Liver (tissue), 9 donors: ENCODE results near the gene MED16. TPM values are rescaled to one million over a fixed set of nuclear protein-coding genes. Genes with fewer than 3 reads are reported as not detected.

Experiments
- DNase-seq: peaks from one replicate; pipeline ENCODE4 v3.0.0-alpha.2; 2017; ENCODE audit warnings: low spot score
- H3K27ac ChIP-seq, 2 donors: one replicate each; pipeline ENCODE4 v1.7.0; 2013; ENCODE audit warnings: inconsistent platforms in 2 of 2, low read length in 2 of 2, control low read depth in 1 of 2, low read depth in 1 of 2, mild to moderate bottlenecking in 1 of 2
- H3K27me3 ChIP-seq, 4 donors: one replicate each; pipeline versions ENCODE4 v1.6.1 to v1.7.0; 2013; ENCODE audit warnings: low read length in 3 of 4, inconsistent platforms in 1 of 4, mild to moderate bottlenecking in 1 of 4, moderate library complexity in 1 of 4; ENCODE audit not compliant: control insufficient read depth in 4 of 4, insufficient read depth in 4 of 4
- H3K36me3 ChIP-seq, 4 donors: one replicate each; pipeline versions ENCODE4 v1.6.1 to v1.7.0; 2013; ENCODE audit warnings: low read length in 3 of 4, mild to moderate bottlenecking in 3 of 4, low read depth in 1 of 4, moderate library complexity in 1 of 4; ENCODE audit not compliant: control insufficient read depth in 4 of 4, insufficient read depth in 3 of 4
- H3K4me1 ChIP-seq, 4 donors: one replicate each; pipeline versions ENCODE4 v1.6.1 to v1.7.0; 2013; ENCODE audit warnings: low read length in 3 of 4, mild to moderate bottlenecking in 3 of 4, moderate library complexity in 1 of 4; ENCODE audit not compliant: control insufficient read depth in 4 of 4, insufficient read depth in 4 of 4
- H3K4me3 ChIP-seq, 3 donors: one replicate each; pipeline versions ENCODE4 v1.6.1 to v1.7.0; 2013; ENCODE audit warnings: low read length in 3 of 3, control low read depth in 1 of 3, low read depth in 1 of 3, mild to moderate bottlenecking in 1 of 3
- H3K9ac ChIP-seq, 2 donors: one replicate each; pipeline ENCODE4 v1.7.0; 2013; ENCODE audit warnings: low read length in 2 of 2, mild to moderate bottlenecking in 2 of 2, moderate library complexity in 2 of 2, control low read depth in 1 of 2, low read depth in 1 of 2
- H3K9me3 ChIP-seq, 4 donors: one replicate each; pipeline versions ENCODE4 v1.6.1 to v1.7.0; 2013; ENCODE audit warnings: low read length in 3 of 4; ENCODE audit not compliant: control insufficient read depth in 4 of 4
- EGR1 ChIP-seq, 2 donors: IDR thresholded peaks; 2 replicates each; pipeline ENCODE4 v1.6.1; 2016 to 2018; ENCODE audit warnings: antibody characterized with exemption in 2 of 2, low read depth in 2 of 2
- FOXA1 ChIP-seq: IDR thresholded peaks from 2 replicates; pipeline ENCODE4 v1.6.1; 2016; ENCODE audit warnings: antibody characterized with exemption
- FOXA2 ChIP-seq: IDR thresholded peaks from 2 replicates; pipeline ENCODE4 v1.6.1; 2016; ENCODE audit warnings: antibody characterized with exemption
- GABPA ChIP-seq, 2 donors: IDR thresholded peaks in 1 of 2; conservative IDR thresholded peaks in 1 of 2; 2 replicates each; pipeline ENCODE4 v1.6.1; 2016; ENCODE audit warnings: antibody characterized with exemption in 2 of 2, mild to moderate bottlenecking in 1 of 2, moderate library complexity in 1 of 2
- HNF4A ChIP-seq, 2 donors: conservative IDR thresholded peaks; 2 replicates each; pipeline ENCODE4 v1.6.1; 2016; ENCODE audit warnings: antibody characterized with exemption in 2 of 2, mild to moderate bottlenecking in 2 of 2
- HNF4G ChIP-seq: IDR thresholded peaks from 2 replicates; pipeline ENCODE4 v1.6.1; 2016; ENCODE audit warnings: antibody characterized with exemption
- JUND ChIP-seq, 2 donors: IDR thresholded peaks; 2 replicates each; pipeline ENCODE4 v1.6.1; 2016; ENCODE audit warnings: antibody characterized with exemption in 2 of 2
- NR2F2 ChIP-seq: IDR thresholded peaks from 2 replicates; pipeline ENCODE4 v1.6.1; 2016; ENCODE audit warnings: antibody characterized with exemption
- RAD21 ChIP-seq, 2 donors: IDR thresholded peaks; 2 replicates each; pipeline ENCODE4 v1.6.1; 2016; ENCODE audit warnings: antibody characterized with exemption in 2 of 2, mild to moderate bottlenecking in 2 of 2
- RXRA ChIP-seq, 2 donors: IDR thresholded peaks; 2 replicates each; pipeline ENCODE4 v1.6.1; 2017 to 2018; ENCODE audit warnings: antibody characterized with exemption in 2 of 2, mild to moderate bottlenecking in 1 of 2
- SP1 ChIP-seq: IDR thresholded peaks from 2 replicates; pipeline ENCODE4 v1.6.1; 2018; ENCODE audit warnings: antibody characterized with exemption, mild to moderate bottlenecking
- TAF1 ChIP-seq: conservative IDR thresholded peaks from 2 replicates; pipeline ENCODE4 v1.6.1; 2016; ENCODE audit warnings: antibody characterized with exemption, mild to moderate bottlenecking
- WGBS: extraction: QIAGEN DNeasy Blood & Tissue Kit; methylation state at CpG from one replicate; pipeline ENCODE4 v1.1.7; 2013; 5-methylcytosine and 5-hydroxymethylcytosine counted together
- polyA plus RNA-seq, 2 donors: library from polyadenylated mRNA; stranded (reverse) in 1 of 2; unstranded in 1 of 2; fragments of 200-250 nt in 1 of 2; fragments of >200 nt in 1 of 2; fragmentation: Nextera tagmentation in 1 of 2; extraction: Ambion mirVana in 1 of 2; gene quantifications; one replicate each; pipeline versions ENCODE4 v1.2.1 to v1.2.3, GENCODE V29; 2013 to 2015
- total RNA-seq, 2 donors: library from RNA; depleted of rRNA; stranded (reverse); fragments of >200 nt; gene quantifications; one replicate each; pipeline ENCODE4 v1.2.3, GENCODE V29; 2014
- TF ChIP-seq, protein P1 (sequence below): fragments of 150-350 bp; IDR thresholded peaks from 2 replicates; pipeline ENCODE4 v1.5.1; 2017; ENCODE audit warnings: improper control_type of control experiment, low read depth, low read length; ENCODE audit not compliant: missing input control
- TF ChIP-seq, protein P2 (sequence below): IDR thresholded peaks from 2 replicates; pipeline ENCODE4 v1.6.1; 2016; ENCODE audit warnings: antibody characterized with exemption
- TF ChIP-seq, protein P3 (sequence below): IDR thresholded peaks from 2 replicates; pipeline ENCODE4 v1.6.1; 2016; ENCODE audit warnings: antibody characterized with exemption
- TF ChIP-seq, protein P4 (sequence below): IDR thresholded peaks from 2 replicates; pipeline ENCODE4 v1.6.1; 2016; ENCODE audit warnings: antibody characterized with exemption, mild to moderate bottlenecking
- donor health status: healthy.
- donor health status: healthy.
- donor health status: healthy.
- donor health status: healthy.
- donor health status: healthy.

MED16 gene
- total and polyA plus RNA-seq, 4 donors = 30.6 to 50.5 (median 41.0) TPM

DNA sequence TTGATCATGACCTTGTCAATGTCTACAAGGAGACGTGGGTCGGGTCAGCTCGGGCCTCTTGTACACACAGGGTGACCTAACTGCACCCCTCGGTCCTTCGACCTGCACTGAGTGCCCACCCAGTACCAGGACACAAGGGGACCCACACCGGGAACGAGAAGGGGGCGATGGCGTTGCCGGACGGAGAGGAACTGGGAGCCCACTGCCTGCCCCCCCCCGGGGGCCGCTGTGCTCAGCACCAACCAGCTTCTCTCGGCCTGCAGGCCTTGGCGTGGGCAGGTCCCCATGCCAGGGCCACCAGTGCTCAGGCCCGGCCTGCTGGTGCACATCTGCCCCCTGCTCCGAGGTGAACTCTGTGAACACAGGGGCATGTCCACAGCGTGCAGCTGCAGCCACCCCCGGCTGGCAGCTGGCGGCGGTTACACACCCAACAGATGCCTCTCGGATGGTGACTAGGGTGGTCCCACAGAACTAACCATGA lies 19.4 kb downstream of the MED16 start:
- 97% methylated on average over 22 of the region's 22 CpGs for WGBS
- H3K9ac ChIP-seq = no peak overlapping the region
- H3K36me3 ChIP-seq = peaks cover 7 to 41% (median 11%) of the 10 kb centered on the region in 4 donors
- TF ChIP-seq RXRA (IDR thresholded peaks at IDR 0.05) = no peak
- no peaks in the 10 kb centered on the region for H3K9me3 ChIP-seq
- DNase-seq = no peak
- no peaks in the 10 kb centered on the region for H3K4me1 ChIP-seq
- H3K27me3 ChIP-seq = no peaks in the 10 kb centered on the region
- H3K27ac ChIP-seq = no peak overlapping the region
- no peak overlapping the region for H3K4me3 ChIP-seq

DNA sequence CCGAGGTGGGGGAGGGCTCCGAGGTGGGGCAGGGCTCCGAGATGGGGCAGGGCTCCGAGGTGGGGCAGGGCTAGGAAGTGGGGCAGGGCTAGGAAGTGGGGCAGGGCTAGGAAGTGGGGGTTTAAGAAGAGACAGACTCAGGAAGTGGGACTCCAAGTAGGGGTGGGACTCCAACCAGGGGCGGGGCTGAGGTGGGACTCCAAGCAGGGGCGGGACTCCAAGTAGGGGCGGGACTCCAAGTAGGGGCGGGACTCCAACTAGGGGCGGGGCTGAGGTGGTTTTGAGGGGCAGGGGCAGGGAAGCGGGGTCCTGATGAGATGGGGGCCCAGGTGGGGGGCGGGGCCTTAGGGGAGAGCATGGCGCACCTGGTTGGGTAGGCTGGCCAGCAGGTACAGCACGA lies 19.9 kb downstream of the MED16 start:
- WGBS = 88% methylated on average over 9 of the region's 13 CpGs
- H3K9me3 ChIP-seq = no peaks in the 10 kb centered on the region
- no peaks in the 10 kb centered on the region for H3K4me1 ChIP-seq
- H3K4me3 ChIP-seq = no peak overlapping the region
- peaks cover 7 to 46% (median 11%) of the 10 kb centered on the region in 4 donors for H3K36me3 ChIP-seq
- H3K27me3 ChIP-seq = no peaks in the 10 kb centered on the region
- no peak for DNase-seq
- no peak overlapping the region for H3K9ac ChIP-seq
- no peak for TF ChIP-seq EGR1 (IDR thresholded peaks at IDR 0.05; ENCODE audit: low read depth in 2 of 2)
- TF ChIP-seq HNF4A (conservative IDR thresholded peaks at IDR 0.05) = no peak
- TF ChIP-seq HNF4G = no peak
- TF ChIP-seq TAF1 = no peak
- TF ChIP-seq, protein P1, sequence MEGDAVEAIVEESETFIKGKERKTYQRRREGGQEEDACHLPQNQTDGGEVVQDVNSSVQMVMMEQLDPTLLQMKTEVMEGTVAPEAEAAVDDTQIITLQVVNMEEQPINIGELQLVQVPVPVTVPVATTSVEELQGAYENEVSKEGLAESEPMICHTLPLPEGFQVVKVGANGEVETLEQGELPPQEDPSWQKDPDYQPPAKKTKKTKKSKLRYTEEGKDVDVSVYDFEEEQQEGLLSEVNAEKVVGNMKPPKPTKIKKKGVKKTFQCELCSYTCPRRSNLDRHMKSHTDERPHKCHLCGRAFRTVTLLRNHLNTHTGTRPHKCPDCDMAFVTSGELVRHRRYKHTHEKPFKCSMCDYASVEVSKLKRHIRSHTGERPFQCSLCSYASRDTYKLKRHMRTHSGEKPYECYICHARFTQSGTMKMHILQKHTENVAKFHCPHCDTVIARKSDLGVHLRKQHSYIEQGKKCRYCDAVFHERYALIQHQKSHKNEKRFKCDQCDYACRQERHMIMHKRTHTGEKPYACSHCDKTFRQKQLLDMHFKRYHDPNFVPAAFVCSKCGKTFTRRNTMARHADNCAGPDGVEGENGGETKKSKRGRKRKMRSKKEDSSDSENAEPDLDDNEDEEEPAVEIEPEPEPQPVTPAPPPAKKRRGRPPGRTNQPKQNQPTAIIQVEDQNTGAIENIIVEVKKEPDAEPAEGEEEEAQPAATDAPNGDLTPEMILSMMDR = no peak
- no peak for TF ChIP-seq RAD21 (IDR thresholded peaks at IDR 0.05)
- TF ChIP-seq JUND (IDR thresholded peaks at IDR 0.05) = no peak
- TF ChIP-seq RXRA (IDR thresholded peaks at IDR 0.05) = no peak
- H3K27ac ChIP-seq = no peak overlapping the region

DNA sequence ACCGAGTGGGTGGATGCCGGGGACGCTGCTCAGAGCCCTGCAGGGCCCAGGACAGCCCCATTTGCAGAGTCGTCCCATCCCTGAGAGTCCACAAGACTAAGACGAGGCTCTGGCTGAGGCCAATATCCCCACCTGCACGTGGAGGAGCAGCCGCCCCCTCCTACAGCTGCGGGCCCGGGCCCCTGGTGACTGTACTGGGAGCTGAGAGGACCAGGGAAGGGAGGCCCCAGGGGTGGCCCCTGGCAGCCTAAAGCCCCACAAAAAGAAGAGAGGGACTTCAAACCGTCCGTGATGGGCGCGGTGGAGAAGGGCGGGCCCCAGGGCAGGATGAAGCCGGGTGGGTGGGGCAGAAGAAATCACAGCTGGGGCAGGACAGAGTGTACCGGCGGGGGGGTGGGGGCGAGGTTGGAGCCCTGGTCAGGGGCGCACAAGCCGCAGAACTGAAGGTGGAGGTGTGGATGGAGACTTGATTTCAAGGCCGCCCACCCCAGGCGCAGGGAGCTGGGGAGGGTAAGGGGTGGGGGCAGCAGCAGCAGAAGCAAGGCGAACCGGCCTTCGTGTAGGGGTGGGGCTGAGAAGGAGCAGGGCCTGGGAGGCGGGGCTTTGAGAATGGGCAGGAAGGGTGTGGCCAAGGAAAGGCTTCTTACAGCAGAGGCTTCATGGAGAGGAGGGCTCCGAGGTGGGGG lies 20.6 kb downstream of the MED16 start:
- no peaks in the 10 kb centered on the region for H3K4me1 ChIP-seq
- peak; percentile 65 for DNase-seq
- 81% methylated on average over 27 of the region's 27 CpGs for WGBS
- no peak overlapping the region for H3K4me3 ChIP-seq
- no peak overlapping the region for H3K27ac ChIP-seq
- no peaks in the 10 kb centered on the region for H3K9me3 ChIP-seq
- no peak overlapping the region for H3K9ac ChIP-seq
- H3K27me3 ChIP-seq = no peaks in the 10 kb centered on the region
- peaks cover 9 to 53% (median 13%) of the 10 kb centered on the region in 4 donors for H3K36me3 ChIP-seq
- TF ChIP-seq NR2F2 (no peak), HNF4A (conservative IDR thresholded peaks at IDR 0.05) (no peak), RXRA (IDR thresholded peaks at IDR 0.05) (no peak), GABPA (IDR thresholded peaks at IDR 0.05 in 1 of 2, conservative IDR thresholded peaks at IDR 0.05 in 1 of 2) (no peak), JUND (IDR thresholded peaks at IDR 0.05) (no peak), TAF1 (no peak), FOXA1 (no peak), EGR1 (IDR thresholded peaks at IDR 0.05; ENCODE audit: low read depth in 2 of 2) (no peak), RAD21 (IDR thresholded peaks at IDR 0.05) (no peak), FOXA2 (no peak), HNF4G (no peak), SP1 (no peak)
- TF ChIP-seq, protein P2, sequence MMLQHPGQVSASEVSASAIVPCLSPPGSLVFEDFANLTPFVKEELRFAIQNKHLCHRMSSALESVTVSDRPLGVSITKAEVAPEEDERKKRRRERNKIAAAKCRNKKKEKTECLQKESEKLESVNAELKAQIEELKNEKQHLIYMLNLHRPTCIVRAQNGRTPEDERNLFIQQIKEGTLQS = no peak
- TF ChIP-seq, protein P3, sequence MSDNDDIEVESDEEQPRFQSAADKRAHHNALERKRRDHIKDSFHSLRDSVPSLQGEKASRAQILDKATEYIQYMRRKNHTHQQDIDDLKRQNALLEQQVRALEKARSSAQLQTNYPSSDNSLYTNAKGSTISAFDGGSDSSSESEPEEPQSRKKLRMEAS = no peak
- TF ChIP-seq, protein P4, sequence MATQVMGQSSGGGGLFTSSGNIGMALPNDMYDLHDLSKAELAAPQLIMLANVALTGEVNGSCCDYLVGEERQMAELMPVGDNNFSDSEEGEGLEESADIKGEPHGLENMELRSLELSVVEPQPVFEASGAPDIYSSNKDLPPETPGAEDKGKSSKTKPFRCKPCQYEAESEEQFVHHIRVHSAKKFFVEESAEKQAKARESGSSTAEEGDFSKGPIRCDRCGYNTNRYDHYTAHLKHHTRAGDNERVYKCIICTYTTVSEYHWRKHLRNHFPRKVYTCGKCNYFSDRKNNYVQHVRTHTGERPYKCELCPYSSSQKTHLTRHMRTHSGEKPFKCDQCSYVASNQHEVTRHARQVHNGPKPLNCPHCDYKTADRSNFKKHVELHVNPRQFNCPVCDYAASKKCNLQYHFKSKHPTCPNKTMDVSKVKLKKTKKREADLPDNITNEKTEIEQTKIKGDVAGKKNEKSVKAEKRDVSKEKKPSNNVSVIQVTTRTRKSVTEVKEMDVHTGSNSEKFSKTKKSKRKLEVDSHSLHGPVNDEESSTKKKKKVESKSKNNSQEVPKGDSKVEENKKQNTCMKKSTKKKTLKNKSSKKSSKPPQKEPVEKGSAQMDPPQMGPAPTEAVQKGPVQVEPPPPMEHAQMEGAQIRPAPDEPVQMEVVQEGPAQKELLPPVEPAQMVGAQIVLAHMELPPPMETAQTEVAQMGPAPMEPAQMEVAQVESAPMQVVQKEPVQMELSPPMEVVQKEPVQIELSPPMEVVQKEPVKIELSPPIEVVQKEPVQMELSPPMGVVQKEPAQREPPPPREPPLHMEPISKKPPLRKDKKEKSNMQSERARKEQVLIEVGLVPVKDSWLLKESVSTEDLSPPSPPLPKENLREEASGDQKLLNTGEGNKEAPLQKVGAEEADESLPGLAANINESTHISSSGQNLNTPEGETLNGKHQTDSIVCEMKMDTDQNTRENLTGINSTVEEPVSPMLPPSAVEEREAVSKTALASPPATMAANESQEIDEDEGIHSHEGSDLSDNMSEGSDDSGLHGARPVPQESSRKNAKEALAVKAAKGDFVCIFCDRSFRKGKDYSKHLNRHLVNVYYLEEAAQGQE = no peak
